Measurements from ENCODE around the gene OLFML1. TPM values are rescaled to one million over a fixed set of nuclear protein-coding genes. Genes with fewer than 3 reads are reported as not detected.
A peak's percentile ranks its signal among the peaks of the same experiment; 100 is the strongest.

The OLFML1 gene
- 1.3 TPM for polyA plus RNA-seq (2013, experiment 1 of 2)
- polyA plus RNA-seq (2013, experiment 2 of 2) = 1.2 TPM

- Histone ChIP-seq H3K36me3 (ENCODE audit: control insufficient read depth in 1 of 2, insufficient read depth in 2 of 2, low read depth in 1 of 2, low read length in 2 of 2) (peaks cover 0 to 16% of the 10 kb centered on the region in 2 experiments), H2BK5ac (ENCODE audit: low read depth, low read length, poor library complexity, severe bottlenecking) (no peak within 1 kb of the TSS), H3K14ac (ENCODE audit: low read length in 2 of 2) (no peak within 1 kb of the TSS), H3K23ac (ENCODE audit: low read length in 2 of 2) (no peak within 1 kb of the TSS), H3K18ac (ENCODE audit: low read depth in 1 of 2, low read length in 2 of 2) (no peak within 1 kb of the TSS), H3K27me3 (ENCODE audit: control insufficient read depth in 1 of 2, insufficient read depth in 1 of 2, low read length in 2 of 2) (no peaks in the 10 kb centered on the region), H3K4me1 (ENCODE audit: control insufficient read depth, insufficient read depth, low read depth, low read length) (no peaks in the 10 kb centered on the region), H3K27ac (ENCODE audit: low read length, poor library complexity, severe bottlenecking) (no peak within 1 kb of the TSS), H3K4me3 (ENCODE audit: insufficient read depth in 1 of 2, low read depth in 1 of 2, low read length in 2 of 2) (peak within 1 kb of the TSS in 1 of 2 experiments; percentile 88), H3K9ac (ENCODE audit: low read length) (peak within 1 kb of the TSS; percentile 87), H3K4me2 (ENCODE audit: low read length, poor library complexity, severe bottlenecking) (no peak within 1 kb of the TSS), H2AFZ (ENCODE audit: low read depth, low read length) (no peak within 1 kb of the TSS), H4K91ac (ENCODE audit: low read length) (no peak within 1 kb of the TSS), H3K4ac (ENCODE audit: low read depth in 1 of 2, low read length in 2 of 2) (no peak within 1 kb of the TSS), H3K9me3 (ENCODE audit: control insufficient read depth, low read length) (no peaks in the 10 kb centered on the region), H2BK15ac (ENCODE audit: low read depth, poor library complexity, severe bottlenecking) (no peak within 1 kb of the TSS), H2BK120ac (ENCODE audit: low read depth, low read length) (no peak within 1 kb of the TSS), H2AK5ac (ENCODE audit: low read length, severe bottlenecking) (no peak within 1 kb of the TSS), H4K8ac (ENCODE audit: low read length) (no peak within 1 kb of the TSS), H3K79me1 (replicated peaks; ENCODE audit: low read length, poor library complexity, severe bottlenecking) (no peaks in the 10 kb centered on the region), H2BK12ac (ENCODE audit: low read length in 2 of 2) (peak within 1 kb of the TSS in 1 of 2 experiments; percentile 11)
- no peak for DNase-seq
- WGBS = 78% methylated on average over 14 of the region's 15 CpGs
Measured at GRCh38 chr11:7485186-7486097, at the start of gene OLFML1. Gene OLFML1 (plus strand): TSS chr11:7485506. CDS start chr11:7485876, 370 bp downstream.

- Histone ChIP-seq H3K27ac (ENCODE audit: low read length, poor library complexity, severe bottlenecking) (no peak overlapping the region), H3K14ac (ENCODE audit: low read length in 2 of 2) (no peak overlapping the region), H3K18ac (ENCODE audit: low read depth in 1 of 2, low read length in 2 of 2) (no peak overlapping the region), H2AFZ (ENCODE audit: low read depth, low read length) (no peak overlapping the region), H2AK5ac (ENCODE audit: low read length, severe bottlenecking) (no peak overlapping the region), H2BK15ac (ENCODE audit: low read depth, poor library complexity, severe bottlenecking) (no peak overlapping the region), H3K4me1 (ENCODE audit: control insufficient read depth, insufficient read depth, low read depth, low read length) (no peaks in the 10 kb centered on the region), H3K23ac (ENCODE audit: low read length in 2 of 2) (no peak overlapping the region), H4K8ac (ENCODE audit: low read length) (no peak overlapping the region), H3K4me2 (ENCODE audit: low read length, poor library complexity, severe bottlenecking) (no peak overlapping the region), H3K27me3 (ENCODE audit: control insufficient read depth in 1 of 2, insufficient read depth in 1 of 2, low read length in 2 of 2) (peaks cover 3 to 9% of the 10 kb centered on the region in 2 experiments), H3K4ac (ENCODE audit: low read depth in 1 of 2, low read length in 2 of 2) (no peak overlapping the region), H3K9me3 (ENCODE audit: control insufficient read depth, low read length) (no peaks in the 10 kb centered on the region), H3K36me3 (ENCODE audit: control insufficient read depth in 1 of 2, insufficient read depth in 2 of 2, low read depth in 1 of 2, low read length in 2 of 2) (no peaks in the 10 kb centered on the region), H4K91ac (ENCODE audit: low read length) (no peak overlapping the region), H3K79me1 (replicated peaks; ENCODE audit: low read length, poor library complexity, severe bottlenecking) (no peaks in the 10 kb centered on the region), H3K4me3 (ENCODE audit: insufficient read depth in 1 of 2, low read depth in 1 of 2, low read length in 2 of 2) (no peak overlapping the region), H2BK5ac (ENCODE audit: low read depth, low read length, poor library complexity, severe bottlenecking) (no peak overlapping the region), H3K9ac (ENCODE audit: low read length) (no peak overlapping the region), H2BK12ac (ENCODE audit: low read length in 2 of 2) (no peak overlapping the region), H2BK120ac (ENCODE audit: low read depth, low read length) (no peak overlapping the region)
- 80% methylated on average over 1 of the region's 1 CpG for WGBS
- no peak for DNase-seq
Measured at GRCh38 chr11:7436146-7436545, 49.2 kb upstream of the OLFML1 start.

GRCh38 chr11:7436657-7437056 is 48.6 kb upstream of the OLFML1 start:
- H3K4me1 ChIP-seq (ENCODE audit: control insufficient read depth, insufficient read depth, low read depth, low read length) = no peaks in the 10 kb centered on the region
- H2AK5ac ChIP-seq (ENCODE audit: low read length, severe bottlenecking) = no peak overlapping the region
- peaks cover 3 to 9% of the 10 kb centered on the region in 2 experiments for H3K27me3 ChIP-seq (ENCODE audit: control insufficient read depth in 1 of 2, insufficient read depth in 1 of 2, low read length in 2 of 2)
- H3K4me2 ChIP-seq (ENCODE audit: low read length, poor library complexity, severe bottlenecking) = no peak overlapping the region
- 48% methylated on average over 3 of the region's 5 CpGs for WGBS
- no peak for DNase-seq
- H3K23ac ChIP-seq (ENCODE audit: low read length in 2 of 2) = no peak overlapping the region
- H3K14ac ChIP-seq (ENCODE audit: low read length in 2 of 2) = no peak overlapping the region
- H3K9me3 ChIP-seq (ENCODE audit: control insufficient read depth, low read length) = no peaks in the 10 kb centered on the region
- no peak overlapping the region for H4K91ac ChIP-seq (ENCODE audit: low read length)
- no peak overlapping the region for H2AFZ ChIP-seq (ENCODE audit: low read depth, low read length)
- H3K79me1 ChIP-seq (replicated peaks; ENCODE audit: low read length, poor library complexity, severe bottlenecking) = no peaks in the 10 kb centered on the region
- H2BK120ac ChIP-seq (ENCODE audit: low read depth, low read length) = no peak overlapping the region
- H3K9ac ChIP-seq (ENCODE audit: low read length) = no peak overlapping the region
- no peak overlapping the region for H3K4ac ChIP-seq (ENCODE audit: low read depth in 1 of 2, low read length in 2 of 2)
- H2BK12ac ChIP-seq (ENCODE audit: low read length in 2 of 2) = no peak overlapping the region
- no peaks in the 10 kb centered on the region for H3K36me3 ChIP-seq (ENCODE audit: control insufficient read depth in 1 of 2, insufficient read depth in 2 of 2, low read depth in 1 of 2, low read length in 2 of 2)
- H3K18ac ChIP-seq (ENCODE audit: low read depth in 1 of 2, low read length in 2 of 2) = no peak overlapping the region
- H3K4me3 ChIP-seq (ENCODE audit: insufficient read depth in 1 of 2, low read depth in 1 of 2, low read length in 2 of 2) = no peak overlapping the region
- H2BK15ac ChIP-seq (ENCODE audit: low read depth, poor library complexity, severe bottlenecking) = no peak overlapping the region
- H4K8ac ChIP-seq (ENCODE audit: low read length) = no peak overlapping the region
- H2BK5ac ChIP-seq (ENCODE audit: low read depth, low read length, poor library complexity, severe bottlenecking) = no peak overlapping the region
- no peak overlapping the region for H3K27ac ChIP-seq (ENCODE audit: low read length, poor library complexity, severe bottlenecking)

GRCh38 chr11:7437696-7438095 is 47.6 kb upstream of the OLFML1 start:
- peaks cover 3 to 9% of the 10 kb centered on the region in 2 experiments for H3K27me3 ChIP-seq (ENCODE audit: control insufficient read depth in 1 of 2, insufficient read depth in 1 of 2, low read length in 2 of 2)
- H3K36me3 ChIP-seq (ENCODE audit: control insufficient read depth in 1 of 2, insufficient read depth in 2 of 2, low read depth in 1 of 2, low read length in 2 of 2) = no peaks in the 10 kb centered on the region
- no peak overlapping the region for H3K23ac ChIP-seq (ENCODE audit: low read length in 2 of 2)
- no peak overlapping the region for H3K9ac ChIP-seq (ENCODE audit: low read length)
- no peak overlapping the region for H2BK12ac ChIP-seq (ENCODE audit: low read length in 2 of 2)
- no peak overlapping the region for H3K4ac ChIP-seq (ENCODE audit: low read depth in 1 of 2, low read length in 2 of 2)
- H2AFZ ChIP-seq (ENCODE audit: low read depth, low read length) = no peak overlapping the region
- no peak overlapping the region for H2BK15ac ChIP-seq (ENCODE audit: low read depth, poor library complexity, severe bottlenecking)
- H2BK120ac ChIP-seq (ENCODE audit: low read depth, low read length) = no peak overlapping the region
- no peak overlapping the region for H3K18ac ChIP-seq (ENCODE audit: low read depth in 1 of 2, low read length in 2 of 2)
- no peak overlapping the region for H3K4me2 ChIP-seq (ENCODE audit: low read length, poor library complexity, severe bottlenecking)
- H3K14ac ChIP-seq (ENCODE audit: low read length in 2 of 2) = no peak overlapping the region
- no peaks in the 10 kb centered on the region for H3K79me1 ChIP-seq (replicated peaks; ENCODE audit: low read length, poor library complexity, severe bottlenecking)
- DNase-seq = peak; percentile 42
- no peaks in the 10 kb centered on the region for H3K9me3 ChIP-seq (ENCODE audit: control insufficient read depth, low read length)
- WGBS = 44% methylated on average over 3 of the region's 3 CpGs
- no peak overlapping the region for H4K91ac ChIP-seq (ENCODE audit: low read length)
- no peak overlapping the region for H4K8ac ChIP-seq (ENCODE audit: low read length)
- H3K4me1 ChIP-seq (ENCODE audit: control insufficient read depth, insufficient read depth, low read depth, low read length) = no peaks in the 10 kb centered on the region
- H2BK5ac ChIP-seq (ENCODE audit: low read depth, low read length, poor library complexity, severe bottlenecking) = no peak overlapping the region
- no peak overlapping the region for H2AK5ac ChIP-seq (ENCODE audit: low read length, severe bottlenecking)
- no peak overlapping the region for H3K4me3 ChIP-seq (ENCODE audit: insufficient read depth in 1 of 2, low read depth in 1 of 2, low read length in 2 of 2)
- no peak overlapping the region for H3K27ac ChIP-seq (ENCODE audit: low read length, poor library complexity, severe bottlenecking)

All from mesenchymal stem cell (in vitro differentiated cells and primary cell).